GM12878 (cell line): ENCODE results near the gene EYA4. TPM values are rescaled to one million over a fixed set of nuclear protein-coding genes. Genes with fewer than 3 reads are reported as not detected.

Source experiments
- ATAC-seq: fragments of 200-7000 bp; cut with Tn5 transposase; 3 replicates; pipeline ENCODE4 v1.9.1; 2020; ENCODE audit warnings: mild to moderate bottlenecking, moderate library complexity
- BruUV-seq: library from RNA; stranded (reverse); fragments of 400-500 nt; replicated peaks from 2 replicates; lab custom pipeline; 2021; lab: Mats Ljungman, UMichigan
- CTCF ChIA-PET: fragments of 300-600 bp; sonication (Branson Sonifier 250); formaldehyde crosslinking; extraction: SDS; loops from one replicate; lab custom pipeline; 2021; ENCODE audit warnings: inconsistent platforms; lab: Yijun Ruan, JAX
- POLR2A ChIA-PET: fragments of 350-600 bp; formaldehyde crosslinking; extraction: SDS; loops from one replicate; lab custom pipeline; 2021; ENCODE audit warnings: inconsistent platforms; lab: Charles Lee
- RAD21 ChIA-PET: fragments of 300-600 bp; sonication (Branson Sonifier 250); formaldehyde crosslinking; loops from one replicate; lab custom pipeline; 2023; ENCODE audit warnings: antibody characterized with exemption; ENCODE audit not compliant: unreplicated experiment; lab: Charles Lee
- SMC1A ChIA-PET: fragments of 300-600 bp; sonication (Branson Sonifier 250); formaldehyde crosslinking; loops from one replicate; lab custom pipeline; 2023; ENCODE audit not compliant: unreplicated experiment, uncharacterized antibody; lab: Charles Lee
- DNase-seq: peaks from one replicate; pipeline ENCODE4 v3.0.0-alpha.2; 2011; ENCODE audit warnings: low read depth, low spot score
- FAIRE-seq: peaks from 3 replicates; lab custom pipeline; 2011; peaks lifted over from hg19 to GRCh38; lab: Jason Lieb, UNC
- H2AFZ ChIP-seq: 2 replicates; pipeline ENCODE4 v1.6.0; 2011; ENCODE audit warnings: low read depth, low read length, control low read depth; ENCODE audit not compliant: control insufficient read depth
- H3K27ac ChIP-seq: 2 replicates; pipeline ENCODE4 v1.5.1; 2011; ENCODE audit warnings: control low read depth; ENCODE audit not compliant: control insufficient read depth, insufficient read depth
- H3K27me3 ChIP-seq, 2 experiments: replicated peaks in 1 of 2; 2 replicates each; pipeline versions ENCODE4 v1.6.0 to v1.6.1; 2011; ENCODE audit warnings: low read length in 1 of 2; ENCODE audit not compliant: control insufficient read depth in 2 of 2, insufficient read depth in 2 of 2
- H3K36me3 ChIP-seq, 2 experiments: 2 replicates each; pipeline ENCODE4 v1.5.1; 2011; ENCODE audit warnings: low read length in 1 of 2; ENCODE audit not compliant: control insufficient read depth in 2 of 2, insufficient read depth in 2 of 2
- H3K4me1 ChIP-seq: 2 replicates; pipeline ENCODE4 v1.6.1; 2011; ENCODE audit warnings: mild to moderate bottlenecking, low read length, moderate library complexity, mixed read lengths; ENCODE audit not compliant: control insufficient read depth, insufficient read depth
- H3K4me2 ChIP-seq: 2 replicates; pipeline ENCODE4 v1.6.0; 2011; ENCODE audit warnings: control low read depth; ENCODE audit not compliant: control insufficient read depth, insufficient read depth
- H3K4me3 ChIP-seq: fragments of 200-600 bp; sonication (generic); 2 replicates; pipeline ENCODE4 v1.5.1; 2016
- H3K79me2 ChIP-seq: 2 replicates; pipeline ENCODE4 v1.6.0; 2011; ENCODE audit warnings: low read length; ENCODE audit not compliant: control insufficient read depth, insufficient read depth
- H3K9ac ChIP-seq: 2 replicates; pipeline ENCODE4 v1.8.0; 2011; ENCODE audit warnings: low read length, control low read depth, mixed read lengths; ENCODE audit not compliant: control insufficient read depth, insufficient read depth
- H3K9me3 ChIP-seq: replicated peaks from 3 replicates; pipeline ENCODE4 v1.5.1; 2011; ENCODE audit warnings: mild to moderate bottlenecking, low read length; ENCODE audit not compliant: control insufficient read depth, insufficient read depth
- H4K20me1 ChIP-seq: 2 replicates; pipeline ENCODE4 v1.6.0; 2011; ENCODE audit not compliant: control insufficient read depth, insufficient read depth
- CBX3 ChIP-seq: fragments of 200-600 bp; sonication (generic); IDR thresholded peaks from 2 replicates; pipeline ENCODE4 v1.6.1; 2016; ENCODE audit warnings: low read depth, borderline replicate concordance
- CHD4 ChIP-seq: fragments of 200-600 bp; sonication (generic); IDR thresholded peaks from 2 replicates; pipeline ENCODE4 v1.6.1; 2016; ENCODE audit warnings: mild to moderate bottlenecking
- IKZF1 ChIP-seq: fragments of 450-650 bp; conservative IDR thresholded peaks from 2 replicates; pipeline ENCODE4 v1.6.1; 2017; ENCODE audit warnings: antibody characterized with exemption, mild to moderate bottlenecking
- KLF5 ChIP-seq: fragments of 450-650 bp; IDR thresholded peaks from 2 replicates; pipeline ENCODE4 v1.6.1; 2014; ENCODE audit warnings: mild to moderate bottlenecking; ENCODE audit not compliant: partially characterized antibody
- NR2C2 ChIP-seq: IDR thresholded peaks from 2 replicates; pipeline ENCODE4 v1.6.1; 2011; ENCODE audit warnings: borderline replicate concordance, low read depth; ENCODE audit not compliant: control insufficient read depth, insufficient read length
- POLR2AphosphoS5 ChIP-seq: IDR thresholded peaks from 2 replicates; pipeline ENCODE4 v1.6.1; 2011; ENCODE audit warnings: mild to moderate bottlenecking, low read length, inconsistent platforms
- RAD21 ChIP-seq: IDR thresholded peaks from 2 replicates; pipeline ENCODE4 v1.6.1; 2011; ENCODE audit warnings: mild to moderate bottlenecking, low read depth, low read length, moderate library complexity; ENCODE audit not compliant: insufficient read depth
- TARDBP ChIP-seq: IDR thresholded peaks from 2 replicates; pipeline ENCODE4 v1.6.1; 2016; ENCODE audit warnings: borderline replicate concordance
- ZNF217 ChIP-seq: fragments of 450-650 bp; IDR thresholded peaks from 2 replicates; pipeline ENCODE4 v1.6.1; 2017; ENCODE audit warnings: antibody characterized with exemption, mild to moderate bottlenecking
- WGBS: methylation state at CpG from one replicate; pipeline ENCODE4 v1.1.6; 2016; ENCODE audit warnings: low lambda C conversion rate; ENCODE audit not compliant: insufficient replicate concordance, insufficient coverage; ENCODE audit errors: missing lambda C conversion rate; 5-methylcytosine and 5-hydroxymethylcytosine counted together
- in situ Hi-C: fragments of 300-500 bp; cut with MboI; formaldehyde crosslinking; loops from 9 replicates; pipeline ENCODE4 v1.14.3; 2018; ENCODE audit warnings: mixed read lengths
- intact Hi-C: fragments of 100-400 bp; cut with micrococcal nuclease; formaldehyde crosslinking; loops from one replicate; pipeline ENCODE4 v1.14.2; 2022; ENCODE audit not compliant: unreplicated experiment
- polyA plus RNA-seq, 11 experiments: library from polyadenylated mRNA; depleted of rRNA in 4 of 11; unstranded in 6 of 11; stranded (reverse) in 5 of 11; fragments of >200 nt; fragmentation: Nextera tagmentation in 4 of 11; fragmentation: Illumina TruSeq in 1 of 11; extraction: Ambion mirVana in 4 of 11; extraction: Trizol in 1 of 11; gene quantifications; 1 replicate in 1 of 11; 2 replicates in 10 of 11; pipeline versions ENCODE4 v1.2.1 to v1.2.3, GENCODE V29; 2011 to 2016; ENCODE audit warnings: inconsistent platforms in 2 of 11, missing spikeins in 2 of 11, low read depth in 1 of 11
- total RNA-seq, 4 experiments: library from RNA; depleted of rRNA in 3 of 4; stranded (reverse); fragments of >200 nt in 3 of 4; fragmentation: Illumina TruSeq in 1 of 4; extraction: Trizol in 1 of 4; gene quantifications; 2 replicates each; pipeline versions ENCODE4 v1.2.1 to v1.2.3, GENCODE V29; 2013 to 2021
- TF ChIP-seq, protein P1 (sequence below): fragments of 450-650 bp; formaldehyde crosslinking; IDR thresholded peaks from 2 replicates; pipeline ENCODE4 v1.5.0; 2022; ENCODE audit warnings: mild to moderate bottlenecking, missing genetic modification characterization

Gene EYA4
- total and polyA plus RNA-seq, 10 of the 15 experiments (the other 5 are each of a cell fraction or from before 2014, with no cell fraction given), result 0.02 TPM; not detected in 9

DNA sequence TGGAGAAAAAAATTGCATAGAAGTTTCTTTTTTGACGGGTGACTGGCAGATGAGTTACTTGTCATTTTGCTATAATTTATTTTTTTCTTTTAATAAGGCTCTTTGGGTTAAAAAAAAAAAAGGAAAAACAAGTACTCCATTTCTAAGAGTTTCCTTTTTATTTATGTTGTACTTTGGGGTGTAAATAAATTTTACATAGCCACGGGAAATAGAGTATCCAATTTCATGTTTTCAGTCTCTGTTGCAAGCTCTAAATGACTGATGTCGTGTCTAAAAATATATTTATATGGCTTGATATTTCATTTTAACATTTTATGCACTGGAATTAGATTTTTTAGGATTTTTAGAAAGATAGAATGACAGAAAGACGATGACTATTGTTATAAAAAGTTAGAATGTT, 3.4 kb downstream of the EYA4 start:
- CTCF ChIA-PET, result no interaction called here
- Histone ChIP-seq H3K4me2 (no peak overlapping the region), H3K27ac (no peak overlapping the region), H3K79me2 (no peaks in the 10 kb centered on the region), H3K9ac (no peak overlapping the region), H2AFZ (no peak overlapping the region), H3K27me3 (peaks cover 6 to 13% of the 10 kb centered on the region in 2 experiments), H3K4me3 (no peak overlapping the region), H3K9me3 (no peaks in the 10 kb centered on the region), H4K20me1 (no peaks in the 10 kb centered on the region), H3K36me3 (no peaks in the 10 kb centered on the region), H3K4me1 (no peaks in the 10 kb centered on the region)
- FAIRE-seq (no peak), ATAC-seq (no peak), DNase-seq (no peak)
- in situ Hi-C loops (no loop called here), intact Hi-C loops (no loop called here)
- no TSS peak for BruUV-seq
- POLR2A ChIA-PET, result no interaction called here
- no peak for TF ChIP-seq KLF5
- TF ChIP-seq NR2C2, result no peak
- TF ChIP-seq CHD4, result no peak
- TF ChIP-seq RAD21, result no peak
- TF ChIP-seq TARDBP, result no peak
- no peak for TF ChIP-seq POLR2AphosphoS5
- TF ChIP-seq CBX3, result no peak
- TF ChIP-seq, protein P1, sequence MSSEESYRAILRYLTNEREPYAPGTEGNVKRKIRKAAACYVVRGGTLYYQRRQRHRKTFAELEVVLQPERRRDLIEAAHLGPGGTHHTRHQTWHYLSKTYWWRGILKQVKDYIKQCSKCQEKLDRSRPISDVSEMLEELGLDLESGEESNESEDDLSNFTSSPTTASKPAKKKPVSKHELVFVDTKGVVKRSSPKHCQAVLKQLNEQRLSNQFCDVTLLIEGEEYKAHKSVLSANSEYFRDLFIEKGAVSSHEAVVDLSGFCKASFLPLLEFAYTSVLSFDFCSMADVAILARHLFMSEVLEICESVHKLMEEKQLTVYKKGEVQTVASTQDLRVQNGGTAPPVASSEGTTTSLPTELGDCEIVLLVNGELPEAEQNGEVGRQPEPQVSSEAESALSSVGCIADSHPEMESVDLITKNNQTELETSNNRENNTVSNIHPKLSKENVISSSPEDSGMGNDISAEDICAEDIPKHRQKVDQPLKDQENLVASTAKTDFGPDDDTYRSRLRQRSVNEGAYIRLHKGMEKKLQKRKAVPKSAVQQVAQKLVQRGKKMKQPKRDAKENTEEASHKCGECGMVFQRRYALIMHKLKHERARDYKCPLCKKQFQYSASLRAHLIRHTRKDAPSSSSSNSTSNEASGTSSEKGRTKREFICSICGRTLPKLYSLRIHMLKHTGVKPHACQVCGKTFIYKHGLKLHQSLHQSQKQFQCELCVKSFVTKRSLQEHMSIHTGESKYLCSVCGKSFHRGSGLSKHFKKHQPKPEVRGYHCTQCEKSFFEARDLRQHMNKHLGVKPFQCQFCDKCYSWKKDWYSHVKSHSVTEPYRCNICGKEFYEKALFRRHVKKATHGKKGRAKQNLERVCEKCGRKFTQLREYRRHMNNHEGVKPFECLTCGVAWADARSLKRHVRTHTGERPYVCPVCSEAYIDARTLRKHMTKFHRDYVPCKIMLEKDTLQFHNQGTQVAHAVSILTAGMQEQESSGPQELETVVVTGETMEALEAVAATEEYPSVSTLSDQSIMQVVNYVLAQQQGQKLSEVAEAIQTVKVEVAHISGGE (CRISPR knock-in tag), result no peak
- TF ChIP-seq IKZF1, result no peak
- TF ChIP-seq ZNF217, result no peak
- RAD21 ChIA-PET, result no interaction called here
- SMC1A ChIA-PET, result no interaction called here
- 12% methylated on average over 4 of the region's 4 CpGs for WGBS
